Cardiac fibroblast (primary cell): ENCODE results near the gene LRRC45.
A peak's percentile ranks its signal among the peaks of the same experiment; 100 is the strongest.

Source experiments
- DNase-seq, 2 donors: peaks; one replicate each; pipeline versions ENCODE4 v3.0.0 to v3.0.0-alpha.2; 2010; ENCODE audit warnings: low read depth in 2 of 2
- H3K4me3 ChIP-seq, 2 donors: replicated peaks in 1 of 2; 1 replicate in 1 of 2; 2 replicates in 1 of 2; pipeline ENCODE4 v1.5.1; 2011; ENCODE audit warnings: low read depth in 2 of 2, low read length in 2 of 2, mild to moderate bottlenecking in 2 of 2, moderate library complexity in 1 of 2
- TF ChIP-seq, protein P1 (sequence below): IDR thresholded peaks from one replicate; pipeline ENCODE4 v1.5.1; 2011; ENCODE audit warnings: low read depth, mild to moderate bottlenecking, low read length, inconsistent platforms

Gene LRRC45

DNA sequence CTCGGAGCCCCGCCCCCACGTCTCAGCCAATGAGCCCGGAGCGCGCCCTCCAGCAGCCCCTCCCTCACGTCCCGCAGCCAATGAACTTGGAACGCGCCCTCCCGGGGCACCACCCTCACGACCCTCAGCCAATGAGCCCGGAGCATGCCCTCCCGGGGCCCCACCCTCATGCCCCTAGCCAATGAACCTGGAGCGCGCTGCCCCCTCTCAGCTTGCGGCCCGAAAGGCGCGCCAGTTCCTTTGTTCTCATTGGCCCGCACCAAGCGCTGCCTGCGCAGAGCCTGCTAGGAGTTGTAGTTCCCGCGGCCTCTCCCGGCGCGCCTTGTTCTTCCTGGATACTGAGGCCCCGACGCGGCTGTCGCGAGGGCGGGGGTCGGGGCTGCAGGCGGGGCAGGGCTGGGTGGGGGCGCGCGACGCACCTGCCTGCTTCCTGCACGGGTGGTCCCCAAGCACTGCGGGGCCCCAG is at the start of gene LRRC45:
Gene LRRC45 (plus strand): TSS at position 325 of the 466 bp plus-strand sequence. CDS start 339 bp downstream, outside the sequence.
- TF ChIP-seq, protein P1, sequence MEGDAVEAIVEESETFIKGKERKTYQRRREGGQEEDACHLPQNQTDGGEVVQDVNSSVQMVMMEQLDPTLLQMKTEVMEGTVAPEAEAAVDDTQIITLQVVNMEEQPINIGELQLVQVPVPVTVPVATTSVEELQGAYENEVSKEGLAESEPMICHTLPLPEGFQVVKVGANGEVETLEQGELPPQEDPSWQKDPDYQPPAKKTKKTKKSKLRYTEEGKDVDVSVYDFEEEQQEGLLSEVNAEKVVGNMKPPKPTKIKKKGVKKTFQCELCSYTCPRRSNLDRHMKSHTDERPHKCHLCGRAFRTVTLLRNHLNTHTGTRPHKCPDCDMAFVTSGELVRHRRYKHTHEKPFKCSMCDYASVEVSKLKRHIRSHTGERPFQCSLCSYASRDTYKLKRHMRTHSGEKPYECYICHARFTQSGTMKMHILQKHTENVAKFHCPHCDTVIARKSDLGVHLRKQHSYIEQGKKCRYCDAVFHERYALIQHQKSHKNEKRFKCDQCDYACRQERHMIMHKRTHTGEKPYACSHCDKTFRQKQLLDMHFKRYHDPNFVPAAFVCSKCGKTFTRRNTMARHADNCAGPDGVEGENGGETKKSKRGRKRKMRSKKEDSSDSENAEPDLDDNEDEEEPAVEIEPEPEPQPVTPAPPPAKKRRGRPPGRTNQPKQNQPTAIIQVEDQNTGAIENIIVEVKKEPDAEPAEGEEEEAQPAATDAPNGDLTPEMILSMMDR, result no peak
- peak within 1 kb of the TSS; percentile 73 to 94 for H3K4me3 ChIP-seq
- DNase-seq, result peak; percentile 100

DNA sequence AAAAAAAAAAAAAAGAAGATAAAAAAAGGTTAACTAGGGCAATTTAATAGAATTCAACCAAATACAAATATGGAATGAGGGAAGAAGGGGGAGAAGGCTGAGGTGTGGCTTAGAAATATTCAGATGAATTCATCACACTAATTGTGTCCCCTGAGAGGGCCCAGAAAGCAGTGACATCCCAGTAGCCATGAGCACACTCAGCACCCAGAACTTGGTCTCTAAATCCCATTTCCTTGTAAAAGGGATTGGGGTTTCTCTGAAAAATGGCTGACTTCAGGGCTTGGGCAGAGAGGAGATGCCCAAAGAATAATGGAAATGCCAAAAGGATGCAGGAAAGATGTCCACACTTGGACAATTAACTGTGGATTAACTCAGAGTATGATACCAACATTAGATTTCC is 49.7 kb upstream of the LRRC45 start:
- TF ChIP-seq, protein P1, result no peak
- H3K4me3 ChIP-seq, result no peak overlapping the region

GRCh38 chr17:81976332-81977210 is 46.5 kb upstream of the LRRC45 start:
- H3K4me3 ChIP-seq, result peak overlapping the region; percentile 61
- peak in 1 of 2 donors; percentile 7 for DNase-seq
- TF ChIP-seq, protein P1, result no peak

More for the DNA sequence above, 49.7 kb upstream of the LRRC45 start:
- DNase-seq, result no peak

DNA sequence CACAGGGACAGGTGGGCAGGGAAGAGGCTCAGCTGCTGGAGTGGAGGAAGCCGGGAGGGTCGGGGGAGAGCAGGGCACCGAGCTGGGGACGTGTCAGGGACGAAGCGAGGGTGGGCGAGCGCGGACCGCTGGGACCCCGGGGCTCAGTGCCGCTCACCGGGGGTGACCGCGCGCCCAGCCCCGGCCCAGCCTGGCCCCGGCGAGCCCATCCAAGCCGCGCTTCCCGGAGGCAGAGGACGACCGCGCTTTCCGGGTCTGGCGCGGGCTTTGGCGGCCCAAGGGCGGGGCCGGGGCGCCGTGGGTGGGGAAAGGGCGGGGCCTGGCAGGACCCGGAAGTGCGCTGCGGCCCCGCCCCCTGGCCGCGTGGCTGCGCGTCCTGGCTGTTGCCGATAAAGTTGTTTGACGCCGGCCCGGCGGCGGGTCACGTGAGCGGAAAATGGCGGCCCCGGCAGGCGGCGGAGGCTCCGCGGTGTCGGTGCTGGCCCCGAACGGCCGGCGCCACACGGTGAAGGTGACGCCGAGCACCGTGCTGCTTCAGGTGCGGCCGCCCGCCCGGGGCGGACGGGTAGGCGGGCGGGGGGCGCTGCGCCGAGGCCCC is 45.8 kb upstream of the LRRC45 start, which contains the start of gene ASPSCR1:
Gene ASPSCR1 (plus strand): TSS at position 419 of the 598 bp plus-strand sequence. CDS start 18 bp downstream, at position 437.
- DNase-seq, result peak; percentile 91 to 95
- H3K4me3 ChIP-seq, result peak within 1 kb of the TSS; percentile 79 to 80
- TF ChIP-seq, protein P1, result no peak

DNA sequence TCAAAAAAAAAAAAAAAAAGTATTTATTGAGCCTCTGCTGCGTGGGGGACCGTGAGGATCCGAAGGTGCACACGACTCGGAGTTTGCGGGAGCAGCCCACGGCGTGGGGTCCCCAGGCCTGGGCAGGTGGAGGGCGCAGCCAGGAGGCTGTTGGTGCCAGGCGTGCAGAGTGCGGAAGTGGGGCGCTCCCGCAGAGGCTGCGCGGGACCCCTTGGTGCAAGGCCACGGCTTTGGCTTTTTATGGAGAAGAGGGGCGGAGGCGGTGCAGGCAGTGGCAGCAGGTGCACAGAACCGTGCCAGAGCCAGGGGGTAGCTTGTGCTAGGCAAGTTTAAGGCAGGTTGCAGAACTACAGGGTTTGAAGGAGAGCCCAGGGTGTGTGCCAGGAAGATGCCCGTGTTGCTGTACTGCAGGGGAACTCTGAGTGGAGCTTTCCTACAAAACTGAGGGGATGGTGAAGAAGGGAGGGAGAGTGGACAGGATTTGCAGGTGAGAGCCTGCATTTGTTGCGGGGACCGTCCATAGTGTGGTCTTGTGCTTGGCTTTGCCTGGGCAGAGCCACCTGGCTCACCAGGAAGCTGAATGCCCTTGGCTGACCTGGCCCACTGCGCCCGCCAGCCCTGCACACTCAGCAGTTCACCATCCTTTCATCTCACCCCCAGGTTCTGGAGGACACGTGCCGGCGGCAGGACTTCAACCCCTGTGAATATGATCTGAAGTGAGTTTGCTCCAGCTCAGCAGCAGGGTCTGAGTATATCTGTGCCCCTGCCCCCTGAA is 44.4 kb upstream of the LRRC45 start:
- H3K4me3 ChIP-seq, result peak overlapping the region; percentile 35 to 80
- no peak for DNase-seq
- TF ChIP-seq, protein P1, result no peak

DNA sequence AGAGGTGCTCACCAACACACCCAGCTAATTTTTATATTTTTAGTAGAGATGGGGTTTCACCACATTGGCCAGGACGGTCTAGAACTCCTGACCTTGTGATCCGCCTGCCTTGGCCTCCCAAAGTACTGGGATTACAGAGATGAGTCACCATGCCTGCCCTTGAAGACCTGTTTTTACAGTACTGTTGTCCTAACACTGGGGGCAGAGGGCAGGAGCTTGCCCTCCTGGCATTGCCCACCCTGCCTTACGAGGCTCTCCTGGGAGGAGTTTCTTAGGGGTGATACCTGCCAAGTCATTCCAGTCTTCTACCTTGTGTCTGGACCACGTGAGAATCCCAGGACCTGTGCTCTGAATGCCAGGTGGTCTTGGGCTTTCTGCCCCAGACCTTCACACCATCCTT is 43.0 kb upstream of the LRRC45 start:
- DNase-seq, result no peak
- no peak overlapping the region for H3K4me3 ChIP-seq
- TF ChIP-seq, protein P1, result no peak
